Endometrial microvascular endothelial cells (primary cell): Measurements from ENCODE around the gene GHR. TPM values are rescaled to one million over a fixed set of nuclear protein-coding genes. Genes with fewer than 3 reads are reported as not detected.

Experiments
- in situ Hi-C: cut with HindIII; loops from 2 replicates; pipeline ENCODE4 v1.10.0; 2017; ENCODE audit warnings: low sequenced_read_pairs, low pct_unique_long_range_greater_than_20kb; ENCODE audit errors: inconsistent ontology term
- total RNA-seq: library from RNA; depleted of rRNA; stranded (reverse); fragments of >200 nt; gene quantifications from one replicate; pipeline ENCODE4 v1.2.3, GENCODE V29; 2015; ENCODE audit errors: inconsistent ontology term

Gene GHR
- total RNA-seq, 1 donor from 2014 or later, result 2.2 TPM

DNA sequence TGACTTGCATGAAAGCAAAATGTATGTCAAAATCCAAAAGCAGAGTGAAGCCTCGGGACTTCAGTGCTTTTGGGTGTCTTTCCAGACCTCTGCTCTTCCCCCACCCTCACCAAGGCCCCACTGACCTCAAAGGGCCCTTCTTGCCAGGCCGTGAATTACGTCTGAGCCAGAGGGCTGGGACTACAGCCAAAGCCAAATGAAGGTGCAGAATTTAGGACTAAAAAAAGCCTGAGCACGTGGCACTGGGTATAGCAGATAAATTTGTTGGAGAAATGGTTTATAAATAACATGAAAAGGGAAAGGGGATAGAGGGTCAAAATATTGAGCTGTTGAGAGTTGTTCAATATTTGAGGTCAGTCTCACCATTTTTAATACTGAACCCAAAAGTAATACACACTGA, 163.4 kb downstream of the GHR start:
- in situ Hi-C loops, result no loop called here

DNA sequence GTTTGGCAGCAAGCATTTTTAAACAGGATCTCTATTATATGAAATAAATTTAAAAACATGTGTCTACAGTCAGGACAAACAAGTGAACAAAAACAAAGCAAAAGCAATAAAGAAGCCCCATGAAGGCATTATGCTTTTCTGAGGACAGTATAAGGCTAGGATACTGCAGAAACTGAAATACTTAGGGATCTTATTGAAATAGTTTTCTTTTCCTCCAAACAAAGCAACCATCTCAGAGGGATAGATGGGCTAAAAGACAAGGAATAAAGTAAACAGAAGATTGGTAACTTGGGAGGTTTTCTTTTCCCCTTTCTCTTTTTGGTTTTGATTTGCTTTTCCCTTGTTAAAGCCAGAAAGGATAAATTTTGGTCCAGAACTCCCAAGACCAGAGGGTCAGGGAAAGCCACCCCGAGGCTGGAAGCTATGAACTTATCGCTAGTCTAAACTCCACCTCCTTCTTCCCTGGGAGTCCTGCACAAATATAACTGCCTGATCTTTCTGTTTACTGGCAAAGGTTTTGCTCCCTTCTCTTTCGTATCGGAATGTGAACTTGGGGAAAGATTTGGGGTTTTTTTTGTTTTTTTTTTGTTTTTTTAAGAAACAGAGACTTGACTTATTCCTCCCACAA, 164.0 kb downstream of the GHR start:
- in situ Hi-C loops, result no loop called here

DNA sequence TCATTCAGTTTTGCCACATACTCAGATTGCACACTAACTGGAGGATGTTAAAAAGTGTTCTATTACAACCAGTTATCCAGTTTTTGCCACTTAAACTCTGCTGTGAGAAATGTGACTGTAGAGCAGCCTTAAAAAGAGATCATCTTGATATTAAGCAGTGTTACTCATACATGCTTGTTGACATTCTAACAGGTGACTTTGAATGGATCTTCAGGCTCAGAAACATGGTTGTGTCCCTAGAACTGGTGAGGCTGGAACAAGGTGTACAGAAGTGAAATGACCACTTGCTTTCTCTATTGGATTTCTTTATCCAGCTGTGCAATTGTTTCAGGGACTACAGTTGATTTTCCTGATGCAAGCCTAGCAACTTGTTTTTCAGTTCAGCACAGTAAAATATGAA, 167.3 kb downstream of the GHR start:
- in situ Hi-C loops, result no loop called here

DNA sequence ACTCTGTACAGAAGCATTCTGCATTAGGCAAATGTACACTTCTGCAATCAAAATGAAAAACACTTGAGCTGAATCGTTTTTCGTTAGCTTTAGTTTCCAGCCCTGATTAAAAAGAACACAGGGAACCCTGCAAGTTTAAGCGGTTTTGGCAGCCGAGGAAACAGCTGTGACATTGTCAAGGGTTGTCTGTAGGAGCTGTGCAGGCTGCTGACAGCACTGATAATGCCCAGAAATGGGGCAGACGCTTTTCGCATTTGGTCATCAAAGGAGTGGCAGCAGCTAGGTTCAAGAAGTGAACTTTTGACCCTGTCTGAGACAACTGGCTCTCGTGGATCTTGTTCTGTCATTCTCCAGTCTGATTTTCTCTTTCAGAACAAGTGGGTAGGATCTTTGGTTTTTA, 167.8 kb downstream of the GHR start:
- in situ Hi-C loops, result no loop called here

DNA sequence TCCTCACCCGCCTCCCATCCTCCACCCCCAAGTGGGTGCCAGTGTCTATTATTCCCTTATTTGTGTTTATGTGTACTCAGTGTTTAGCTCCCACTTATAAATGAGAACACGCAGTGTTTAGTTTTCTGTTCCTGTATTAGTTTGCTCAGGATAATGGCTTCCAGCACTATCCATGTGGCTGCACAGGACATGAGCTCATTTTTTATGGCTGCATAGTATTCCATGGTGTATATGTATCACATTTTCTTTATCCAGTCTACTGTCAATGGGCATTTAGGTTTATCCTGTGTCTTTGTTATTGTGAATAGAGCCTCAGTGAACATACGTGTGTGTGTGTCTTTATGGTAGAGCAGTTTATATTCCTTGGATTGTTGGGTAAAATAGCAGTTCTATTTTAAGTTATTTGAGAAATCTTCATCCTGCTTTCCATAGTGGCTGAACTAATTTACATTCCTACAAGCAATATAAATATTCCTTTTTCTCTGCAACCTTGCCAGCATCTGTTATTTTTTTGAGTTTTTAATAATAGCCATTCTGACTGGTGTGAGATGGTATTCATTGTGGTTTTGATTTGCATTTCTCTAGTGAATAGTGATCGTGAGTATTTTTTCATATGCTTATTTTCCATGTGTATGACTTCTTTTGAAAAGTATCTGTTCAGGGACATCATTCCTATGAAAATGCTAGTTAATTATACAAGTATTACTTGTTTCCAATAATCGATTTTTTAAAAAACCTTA, 169.3 kb downstream of the GHR start:
- in situ Hi-C loops, result no loop called here

DNA sequence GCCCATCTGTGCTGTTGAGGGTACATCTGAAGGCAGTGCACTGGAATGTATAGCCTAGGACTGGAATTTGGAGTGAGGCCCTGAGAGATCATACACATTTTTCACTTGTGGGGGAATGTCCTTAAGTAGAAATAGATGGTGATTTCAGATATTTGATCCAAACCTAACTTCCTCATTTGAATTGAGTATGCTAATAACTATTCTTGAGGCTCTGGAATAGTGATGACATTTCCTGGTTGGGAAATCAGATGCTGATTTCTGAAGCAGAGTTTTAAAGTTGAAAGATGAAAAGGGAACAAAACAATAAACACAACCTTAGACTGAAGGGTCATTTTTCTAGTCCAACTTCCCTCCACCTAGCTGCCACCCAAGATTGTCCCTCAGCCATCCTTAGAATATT, 170.4 kb downstream of the GHR start:
- in situ Hi-C loops, result no loop called here

DNA sequence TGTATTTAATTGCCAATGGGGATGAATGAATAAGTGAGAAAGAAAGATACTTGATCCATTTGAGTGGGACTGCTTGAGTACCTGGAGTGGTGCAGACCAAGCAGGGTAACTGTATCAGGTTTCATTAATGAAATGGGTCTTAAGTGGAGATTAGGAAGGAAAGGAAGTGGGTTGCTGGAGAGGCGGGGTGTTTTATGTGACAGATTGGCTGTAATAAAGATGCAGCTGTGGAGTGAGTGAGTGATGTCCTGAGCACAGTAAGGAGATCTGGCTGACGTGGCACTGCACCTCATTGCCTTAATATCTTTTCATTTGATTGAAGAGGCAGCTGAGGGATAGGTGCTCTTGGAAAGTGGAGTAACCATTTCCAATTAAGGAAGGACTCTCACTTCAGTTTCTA, 172.4 kb downstream of the GHR start:
- in situ Hi-C loops, result no loop called here

DNA sequence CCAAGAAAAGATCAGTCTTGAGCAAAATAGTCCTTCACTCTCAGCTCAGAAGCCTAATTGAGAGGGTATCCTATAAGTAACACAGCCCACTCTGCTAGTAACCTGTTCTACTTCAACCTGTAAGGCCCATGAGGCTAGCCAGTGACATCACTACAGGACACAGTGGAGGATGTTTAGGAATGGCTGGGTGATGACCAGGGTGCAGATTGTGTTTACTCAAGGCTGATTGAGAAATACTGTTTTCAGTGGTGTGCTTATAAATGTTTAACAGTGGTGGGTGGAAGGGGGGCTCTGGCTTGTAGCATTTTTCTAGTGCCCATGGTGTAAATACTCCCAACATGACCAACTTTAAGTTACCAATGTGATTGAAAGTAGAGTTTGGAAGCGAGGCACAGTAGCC, 173.6 kb downstream of the GHR start:
- in situ Hi-C loops, result no loop called here

DNA sequence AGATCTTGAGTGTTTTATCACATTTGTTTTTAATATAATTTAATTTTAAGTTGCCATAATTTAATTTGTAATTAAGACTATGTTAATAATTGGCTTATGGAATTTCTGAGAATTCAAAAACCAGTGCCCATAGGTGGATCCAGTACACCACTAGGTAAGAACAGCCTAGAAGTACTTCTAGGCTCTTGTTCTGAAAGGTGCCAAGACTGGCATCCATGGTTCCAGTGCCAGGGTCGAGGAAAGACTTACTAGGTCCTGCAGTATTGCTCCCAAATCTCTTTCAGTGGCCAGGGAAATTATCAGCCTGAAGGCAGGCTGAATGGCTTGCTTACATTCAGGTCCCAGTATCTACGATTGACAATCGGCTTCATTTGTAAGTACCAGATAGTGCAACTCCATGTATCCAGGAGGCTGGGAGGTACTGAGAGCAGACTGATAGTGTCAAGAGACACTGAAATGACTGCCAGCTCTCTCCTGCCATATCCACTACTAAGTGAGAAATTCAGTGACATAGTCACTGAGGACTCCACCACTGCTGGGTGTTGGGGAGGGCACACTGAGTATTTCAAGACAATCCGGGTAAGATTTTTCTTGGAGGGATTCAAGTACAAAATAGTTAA, 174.2 kb downstream of the GHR start:
- in situ Hi-C loops, result no loop called here

DNA sequence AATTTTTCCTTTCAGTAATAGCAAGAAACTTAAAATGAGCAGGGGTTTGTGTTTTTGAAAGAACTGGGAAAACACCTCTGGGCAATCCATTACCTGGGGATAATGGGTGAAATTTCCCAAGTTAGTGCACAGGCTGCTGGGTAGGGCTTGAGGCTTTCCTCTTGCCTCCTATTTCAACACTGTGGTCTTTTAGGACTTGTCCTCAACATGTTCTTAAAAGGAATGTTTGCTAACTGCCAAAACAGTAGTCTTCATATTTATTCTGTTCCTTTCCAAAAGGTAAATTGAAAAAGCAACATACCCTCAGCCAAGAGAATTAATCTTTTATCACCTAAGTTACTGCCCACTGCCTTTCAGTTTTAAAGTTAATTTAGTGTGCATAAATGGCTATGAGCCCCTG, 175.1 kb downstream of the GHR start:
- in situ Hi-C loops, result no loop called here

DNA sequence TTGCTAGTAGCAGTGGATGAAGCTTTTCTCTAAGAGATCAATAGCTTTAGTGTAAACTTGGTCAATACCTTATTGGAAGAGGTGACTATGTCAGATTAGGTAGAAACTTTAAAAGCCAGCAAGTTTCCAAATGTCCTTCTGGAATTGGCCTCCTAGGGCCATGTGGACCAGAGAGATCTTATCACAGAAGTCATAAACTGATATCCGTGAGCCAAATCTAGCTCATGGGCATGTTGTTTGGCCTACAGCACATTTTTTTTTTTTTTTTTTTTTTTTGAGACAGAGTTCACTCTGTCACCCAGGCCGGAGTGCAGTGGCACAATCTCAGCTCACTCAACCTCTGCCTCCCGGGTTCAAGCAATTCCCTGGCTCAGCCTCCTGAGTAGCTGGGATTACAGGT, 175.9 kb downstream of the GHR start:
- in situ Hi-C loops, result no loop called here

DNA sequence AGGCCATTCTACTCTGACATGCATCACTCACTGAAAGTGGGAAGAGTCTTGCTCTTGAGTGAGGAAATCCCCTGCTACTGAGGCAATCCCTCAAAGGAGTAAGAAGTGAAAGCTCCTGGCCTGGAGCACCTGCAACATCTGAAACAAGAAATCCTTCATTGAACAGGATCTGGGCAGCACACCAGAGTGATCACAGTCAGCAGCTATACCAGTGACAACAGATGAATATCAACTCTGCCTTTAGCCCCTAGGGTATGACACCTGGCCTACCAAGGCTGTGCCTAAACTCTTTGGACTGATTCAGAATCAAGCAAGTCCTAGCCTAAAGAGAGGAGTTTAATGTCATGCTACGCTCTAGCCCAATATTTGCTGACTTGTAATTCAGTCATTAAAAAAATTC, 177.2 kb downstream of the GHR start:
- in situ Hi-C loops, result no loop called here

DNA sequence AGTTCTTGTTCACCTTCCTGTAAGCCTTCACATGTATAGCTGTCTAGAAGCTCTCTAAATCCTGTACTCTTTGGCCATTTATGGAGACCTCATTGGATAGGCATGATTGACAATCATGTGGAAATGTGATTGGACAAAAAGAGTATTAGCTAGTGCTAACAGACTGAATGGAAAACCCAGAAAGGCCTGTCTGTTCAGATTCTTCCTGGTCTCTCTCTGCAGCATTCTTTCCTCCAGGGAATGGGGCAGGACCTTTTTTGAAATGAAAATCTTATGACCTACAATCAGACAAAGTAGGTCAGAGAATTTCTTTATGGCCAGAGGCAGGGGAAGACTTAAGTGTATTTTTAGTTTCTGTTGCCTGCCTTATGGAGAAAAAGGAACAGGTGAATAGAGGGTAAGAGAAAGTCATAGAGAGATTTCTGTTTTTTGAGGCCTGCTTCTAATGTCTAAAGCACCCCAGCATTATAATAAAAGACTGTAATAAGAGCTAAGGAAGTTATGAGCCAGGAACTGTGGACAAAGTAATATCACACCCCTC, 181.0 kb downstream of the GHR start:
- in situ Hi-C loops, result no loop called here

DNA sequence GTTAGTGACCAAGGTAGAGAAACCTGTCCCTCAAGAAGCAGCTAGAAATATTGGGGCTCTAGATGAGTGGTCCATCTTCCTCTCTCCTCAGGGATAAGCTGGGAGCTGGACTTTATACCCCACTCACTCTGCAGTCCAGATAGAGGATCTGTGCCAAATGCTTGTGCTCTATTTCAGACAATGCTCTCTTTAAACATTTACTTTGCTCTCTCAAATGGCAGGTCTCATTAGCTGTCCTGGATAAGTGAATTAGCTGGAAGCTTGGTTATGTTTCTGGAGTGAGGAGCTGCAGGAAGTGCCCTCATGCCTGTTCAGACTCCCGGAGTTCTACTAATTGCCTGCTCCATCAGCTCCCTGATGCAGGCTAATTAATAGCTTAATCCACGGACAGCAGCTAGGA, 182.3 kb downstream of the GHR start:
- in situ Hi-C loops, result no loop called here

DNA sequence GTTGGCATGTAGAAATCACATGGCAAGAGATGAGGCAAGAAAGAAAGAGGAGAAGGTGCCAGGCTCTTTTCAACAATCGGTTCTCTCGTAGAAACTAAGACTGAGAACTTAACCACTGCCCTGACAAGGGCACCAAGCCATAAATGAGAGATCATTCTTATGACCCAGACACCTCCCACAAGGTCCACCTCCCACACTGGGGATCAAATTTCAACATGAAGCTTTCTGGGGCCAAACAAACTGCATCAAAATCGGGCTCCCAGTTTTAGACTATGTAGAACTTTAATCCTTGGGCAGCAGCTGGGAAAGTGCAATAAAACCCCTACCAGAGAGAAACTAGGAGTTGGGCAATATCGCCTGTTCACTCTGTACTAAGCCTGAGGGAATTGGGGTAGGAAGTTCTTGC, 183.2 kb downstream of the GHR start:
- in situ Hi-C loops, result no loop called here

DNA sequence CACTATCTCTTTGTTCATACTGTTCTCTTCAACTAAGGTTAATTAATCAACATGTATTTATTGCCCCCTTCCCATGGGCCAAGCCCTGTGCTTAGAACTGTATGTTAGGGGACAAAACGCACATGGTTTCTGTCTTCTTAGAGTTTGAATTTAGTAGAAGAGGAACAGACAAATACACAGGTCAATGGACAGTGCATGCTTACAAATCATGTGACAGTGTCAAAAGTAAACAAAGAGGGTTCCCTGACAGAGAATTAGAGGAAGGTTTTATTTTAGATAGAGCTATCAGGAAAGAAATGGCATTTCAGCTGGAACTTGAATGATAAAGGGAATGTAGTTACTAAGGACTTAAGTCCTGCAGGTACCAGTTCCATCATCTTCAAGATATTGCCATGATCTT, 188.2 kb downstream of the GHR start:
- in situ Hi-C loops, result no loop called here

DNA sequence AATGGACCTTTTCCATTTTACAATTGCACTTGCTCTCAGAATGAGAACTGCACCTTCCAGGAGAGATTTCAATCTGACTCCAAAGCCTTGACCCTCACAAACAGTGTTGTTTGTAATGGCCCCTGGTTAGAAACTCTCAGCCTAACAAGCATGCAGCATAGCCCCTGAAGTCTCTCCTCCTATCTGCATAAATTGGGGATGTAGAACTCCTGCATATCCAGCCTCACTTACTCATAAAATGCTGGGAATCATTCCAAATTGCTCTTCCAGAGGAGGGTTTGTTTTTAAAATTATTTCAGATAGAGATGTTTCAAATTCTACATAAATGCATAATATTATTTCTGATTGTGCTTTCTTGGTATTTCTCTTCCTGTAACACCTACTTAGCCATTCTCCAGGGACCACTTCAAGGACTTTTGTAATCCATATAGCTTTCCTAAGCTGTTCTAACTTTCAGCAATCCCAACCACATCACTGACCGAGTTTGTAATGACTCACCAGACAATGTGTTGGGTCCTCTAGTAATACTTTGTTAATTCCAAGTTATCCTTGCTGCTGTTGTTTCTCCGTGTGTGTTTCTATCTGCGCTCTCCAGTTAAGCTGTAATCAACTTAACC, 189.6 kb downstream of the GHR start:
- in situ Hi-C loops, result no loop called here

DNA sequence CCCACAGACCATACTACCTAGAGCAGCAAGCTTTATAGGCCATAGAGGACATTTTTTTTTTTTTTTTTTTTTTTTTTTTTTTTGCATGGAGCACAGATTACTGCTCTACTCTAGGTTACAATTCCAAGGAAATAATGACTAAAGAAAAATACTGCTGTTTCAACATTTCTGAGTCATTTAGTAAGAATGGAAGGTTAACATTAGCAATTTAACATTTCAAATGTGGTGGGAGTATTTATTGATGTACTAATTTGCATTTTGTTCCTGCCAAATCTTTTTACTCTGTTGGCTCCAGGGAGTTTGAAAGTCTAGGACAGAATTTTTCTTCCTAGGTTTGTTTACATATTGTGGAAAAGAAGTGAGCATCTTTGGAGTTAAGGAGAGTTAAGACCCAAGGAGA, 191.3 kb downstream of the GHR start:
- in situ Hi-C loops, result no loop called here

DNA sequence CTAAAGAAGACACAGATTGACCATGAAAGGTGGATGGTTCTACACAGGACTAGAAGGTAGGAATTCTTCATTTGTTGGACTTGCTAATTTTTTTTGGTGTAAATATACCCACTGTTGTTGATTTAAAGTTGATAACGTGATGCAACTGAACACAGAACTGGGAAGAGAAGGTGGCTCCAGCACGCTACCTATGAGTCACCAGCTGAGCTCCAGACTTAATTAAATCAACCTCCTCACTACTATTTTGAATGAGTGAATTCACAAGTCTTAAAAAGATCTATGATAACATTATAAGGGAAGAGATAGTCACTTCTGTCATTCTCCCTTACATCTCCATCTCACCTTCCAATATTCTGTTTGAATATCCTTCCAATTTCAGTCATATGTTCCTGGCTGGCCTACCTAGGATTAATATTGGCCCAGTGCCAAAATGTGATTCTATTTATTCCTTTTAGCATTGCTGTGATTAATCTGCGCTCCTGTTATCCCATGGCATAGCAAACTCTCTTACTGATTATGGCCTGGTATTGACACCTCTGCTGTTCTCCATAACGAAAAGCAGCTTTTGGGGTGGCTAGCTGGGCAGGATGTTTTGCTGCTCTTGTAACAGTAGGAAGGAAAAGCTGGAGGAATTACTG, 197.5 kb downstream of the GHR start:
- in situ Hi-C loops, result no loop called here
